IMR-90 (cell line): Measurements from ENCODE around the gene ARL6IP6.

Experiments used
- CHD1 ChIP-seq: IDR thresholded peaks from 2 replicates; pipeline ENCODE4 v1.6.1; 2012; ENCODE audit warnings: low read depth, low read length, improper control_type of control experiment
- MAFK ChIP-seq: IDR thresholded peaks from 2 replicates; pipeline ENCODE4 v1.6.1; 2012; ENCODE audit warnings: low read depth, low read length, improper control_type of control experiment
- MAZ ChIP-seq: IDR thresholded peaks from 2 replicates; pipeline ENCODE4 v1.6.1; 2012; ENCODE audit warnings: low read depth, mild to moderate bottlenecking, low read length, improper control_type of control experiment, moderate library complexity, borderline replicate concordance
- POLR2A ChIP-seq: IDR thresholded peaks from 2 replicates; pipeline ENCODE4 v1.6.1; 2012; ENCODE audit warnings: mild to moderate bottlenecking, low read depth, low read length
- TF ChIP-seq, protein P1 (sequence below): conservative IDR thresholded peaks from 2 replicates; pipeline ENCODE4 v1.5.1; 2012; ENCODE audit warnings: mild to moderate bottlenecking, low read depth, low read length, improper control_type of control experiment

DNA sequence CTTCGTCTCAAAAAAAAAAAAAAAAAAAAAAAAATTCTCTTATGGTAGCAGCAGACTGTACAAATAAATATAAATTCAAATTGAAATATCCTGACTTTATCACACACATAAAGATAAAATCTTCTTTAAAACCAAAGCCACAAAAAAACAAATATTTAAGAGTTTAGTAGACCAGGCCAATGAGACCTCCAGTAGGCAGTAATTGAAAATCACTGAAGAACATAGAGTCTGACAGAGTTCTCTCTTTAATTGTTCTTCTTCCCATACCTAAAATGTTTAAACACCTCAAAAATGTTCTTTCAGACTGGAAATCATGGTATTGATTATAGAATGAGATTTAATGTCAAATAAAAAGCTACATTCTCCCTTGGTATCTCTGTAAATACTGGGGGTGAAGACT is 21.9 kb upstream of the ARL6IP6 start:
- TF ChIP-seq, protein P1, sequence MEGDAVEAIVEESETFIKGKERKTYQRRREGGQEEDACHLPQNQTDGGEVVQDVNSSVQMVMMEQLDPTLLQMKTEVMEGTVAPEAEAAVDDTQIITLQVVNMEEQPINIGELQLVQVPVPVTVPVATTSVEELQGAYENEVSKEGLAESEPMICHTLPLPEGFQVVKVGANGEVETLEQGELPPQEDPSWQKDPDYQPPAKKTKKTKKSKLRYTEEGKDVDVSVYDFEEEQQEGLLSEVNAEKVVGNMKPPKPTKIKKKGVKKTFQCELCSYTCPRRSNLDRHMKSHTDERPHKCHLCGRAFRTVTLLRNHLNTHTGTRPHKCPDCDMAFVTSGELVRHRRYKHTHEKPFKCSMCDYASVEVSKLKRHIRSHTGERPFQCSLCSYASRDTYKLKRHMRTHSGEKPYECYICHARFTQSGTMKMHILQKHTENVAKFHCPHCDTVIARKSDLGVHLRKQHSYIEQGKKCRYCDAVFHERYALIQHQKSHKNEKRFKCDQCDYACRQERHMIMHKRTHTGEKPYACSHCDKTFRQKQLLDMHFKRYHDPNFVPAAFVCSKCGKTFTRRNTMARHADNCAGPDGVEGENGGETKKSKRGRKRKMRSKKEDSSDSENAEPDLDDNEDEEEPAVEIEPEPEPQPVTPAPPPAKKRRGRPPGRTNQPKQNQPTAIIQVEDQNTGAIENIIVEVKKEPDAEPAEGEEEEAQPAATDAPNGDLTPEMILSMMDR: no peak
- TF ChIP-seq CHD1 (no peak), MAFK (no peak), MAZ (no peak), POLR2A (no peak)
